Right lobe of liver (tissue), 4 donors: ENCODE measurements around the gene LUC7L2.

Experiments used
- CTCF ChIP-seq, 4 donors: fragments of 200-600 bp in 3 of 4; fragments of 450-650 bp in 1 of 4; IDR thresholded peaks; one replicate each; pipeline versions ENCODE4 v1.5.1 to v1.8.0; 2016 to 2022; ENCODE audit warnings: antibody characterized with exemption in 4 of 4, mild to moderate bottlenecking in 2 of 4
- POLR2A ChIP-seq: fragments of 450-650 bp; IDR thresholded peaks from one replicate; pipeline ENCODE4 v1.6.1; 2017; ENCODE audit warnings: antibody characterized with exemption, mild to moderate bottlenecking
- donor health status: DM: no; HTN: no; CAD: no.
- donor health status: DM: no; HTN: no; CAD: no.
- donor health status: DM: no; HTN: yes; CAD: no.

- TF ChIP-seq POLR2A (no peak), CTCF (IDR thresholded peaks at IDR 0.05) (no peak)
Observed at GRCh38 chr7:139427788-139428187, 68.1 kb downstream of the LUC7L2 start.
